Liver (tissue), 3 donors: ENCODE results near the gene ANAPC7.

Source experiments
- CTCF ChIP-seq: fragments of 150-350 bp; IDR thresholded peaks from 2 replicates; pipeline ENCODE4 v1.5.1; 2017; ENCODE audit warnings: improper control_type of control experiment, low read depth, low read length; ENCODE audit not compliant: missing input control
- FOXA1 ChIP-seq: IDR thresholded peaks from 2 replicates; pipeline ENCODE4 v1.6.1; 2016; ENCODE audit warnings: antibody characterized with exemption
- JUND ChIP-seq, 2 donors: IDR thresholded peaks; 2 replicates each; pipeline ENCODE4 v1.6.1; 2016; ENCODE audit warnings: antibody characterized with exemption in 2 of 2
- donor health status: healthy.
- donor health status: healthy.

DNA sequence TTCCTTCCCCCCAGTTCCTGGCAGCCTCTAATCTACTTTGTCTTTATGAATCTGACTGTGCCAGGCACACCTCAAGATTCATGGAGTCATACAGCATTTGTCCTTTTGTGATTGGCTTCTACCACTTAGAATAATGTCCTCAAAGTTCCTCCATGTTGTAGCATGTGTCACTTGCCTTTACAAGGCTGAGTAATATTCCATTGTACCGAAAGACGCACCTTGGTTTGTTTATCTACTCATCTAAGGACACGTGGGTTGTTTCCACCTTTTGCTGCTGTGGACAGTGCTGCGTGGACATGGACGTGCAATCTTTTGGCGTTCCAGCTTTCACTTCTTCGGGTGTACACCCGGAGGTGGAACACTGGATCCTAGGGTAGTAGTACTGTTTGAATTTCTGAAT is 33.5 kb downstream of the ANAPC7 start:
- no peak for TF ChIP-seq CTCF
- no peak for TF ChIP-seq FOXA1
- no peak for TF ChIP-seq JUND (IDR thresholded peaks at IDR 0.05)
